Measurements from ENCODE around the gene GRID1. TPM values are rescaled to one million over a fixed set of nuclear protein-coding genes. Genes with fewer than 3 reads are reported as not detected.
A peak's percentile ranks its signal among the peaks of the same experiment; 100 is the strongest.

The GRID1 gene
- total and polyA plus RNA-seq, 4 donors: 1.1 to 3.8 TPM; not detected in 2

DNA sequence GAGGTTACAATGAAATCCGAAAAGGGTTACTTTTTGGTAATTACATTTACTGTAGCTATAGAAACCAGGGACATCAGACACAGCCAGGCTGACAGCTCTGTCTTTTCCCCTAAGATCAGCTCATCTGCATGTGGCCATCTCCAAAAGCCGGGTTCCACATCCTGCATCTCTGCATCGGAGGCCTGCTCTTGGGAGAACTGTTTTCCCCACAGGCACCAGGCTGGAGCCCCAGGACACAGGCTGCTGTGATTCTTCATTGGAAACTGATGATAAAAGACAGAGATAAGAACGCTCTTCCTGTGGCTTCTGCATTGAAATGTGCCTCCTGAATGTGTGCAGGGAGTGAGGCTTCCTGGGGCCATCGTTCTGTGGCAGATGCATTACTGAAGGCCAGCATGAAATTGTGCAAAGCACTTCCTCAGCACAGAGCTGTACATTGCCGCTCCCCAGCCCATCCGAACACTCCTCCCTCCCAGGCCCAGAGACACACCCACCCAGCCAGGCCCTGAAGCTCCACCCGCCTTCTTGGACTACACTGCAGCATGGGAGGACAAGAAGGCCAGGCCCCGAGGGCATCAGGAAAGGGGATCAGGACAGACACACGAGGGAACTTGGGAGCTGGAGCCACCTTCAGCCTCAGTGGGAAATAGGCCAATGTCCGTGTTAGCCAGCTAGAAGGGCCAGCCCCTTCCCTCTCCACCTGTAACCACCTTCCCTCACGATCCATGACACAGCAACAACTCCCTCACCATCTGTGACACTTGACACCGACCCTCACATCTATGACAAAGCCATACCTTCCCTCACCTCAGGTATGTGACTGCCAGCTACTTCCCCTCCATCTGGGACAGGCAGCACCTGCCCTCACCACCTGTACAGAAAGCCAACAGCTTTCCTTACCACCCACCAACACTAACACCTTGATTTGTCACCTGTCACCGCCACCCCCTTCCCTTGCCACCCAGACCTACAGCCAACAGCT is 113.2 kb downstream of the GRID1 start:
- ATAC-seq (ENCODE audit: low FRiP score) (no peak), DNase-seq (peak in 1 of 2 donors; percentile 64)
- no peaks in the 10 kb centered on the region for H3K4me1 ChIP-seq (ENCODE audit: control insufficient read depth in 1 of 2, insufficient read depth in 2 of 2, low read length in 2 of 2)
- H3K36me3 ChIP-seq (ENCODE audit: control insufficient read depth in 1 of 2, insufficient read depth in 2 of 2, low read length in 1 of 2): no peaks in the 10 kb centered on the region
- no peaks in the 10 kb centered on the region for H3K9me3 ChIP-seq (ENCODE audit: control insufficient read depth, low read length)
- no peaks in the 10 kb centered on the region for H3K27me3 ChIP-seq (ENCODE audit: control insufficient read depth in 1 of 2, insufficient read depth in 2 of 2, low read length in 1 of 2)
- H3K4me3 ChIP-seq (ENCODE audit: low read length in 2 of 2): no peak overlapping the region
- WGBS, 2 donors: 78 to 85% methylated on average over 14 of the region's 14 CpGs
- no peak overlapping the region for H3K27ac ChIP-seq (ENCODE audit: low read depth in 1 of 2, low read length in 2 of 2)
- intact Hi-C loops (cut with DNase I): no loop called here

DNA sequence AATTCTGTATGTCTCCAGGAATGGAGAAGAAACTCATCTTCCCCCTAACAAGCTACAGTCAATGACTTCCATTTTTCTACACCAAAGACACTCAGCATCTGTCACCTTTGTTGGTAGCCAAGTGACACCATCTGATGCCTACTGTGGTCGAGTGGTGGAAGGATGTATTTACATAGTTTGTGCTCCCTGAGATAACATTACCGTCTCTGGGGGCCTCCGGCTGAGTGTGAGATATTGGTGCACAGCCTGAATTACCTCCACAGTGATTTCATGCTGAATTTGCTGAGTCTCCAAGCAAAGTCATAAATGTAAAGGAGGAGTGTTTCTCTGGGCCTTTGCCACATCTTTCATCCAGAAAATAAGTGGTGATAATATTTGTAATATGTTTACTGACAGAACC is 114.0 kb downstream of the GRID1 start:
- WGBS, 2 donors: 63 to 64% methylated on average over 3 of the region's 3 CpGs
- ATAC-seq (ENCODE audit: low FRiP score): no peak
- Histone ChIP-seq H3K9me3 (ENCODE audit: control insufficient read depth, low read length) (no peaks in the 10 kb centered on the region), H3K36me3 (ENCODE audit: control insufficient read depth in 1 of 2, insufficient read depth in 2 of 2, low read length in 1 of 2) (no peaks in the 10 kb centered on the region), H3K27ac (ENCODE audit: low read depth in 1 of 2, low read length in 2 of 2) (no peak overlapping the region), H3K4me1 (ENCODE audit: control insufficient read depth in 1 of 2, insufficient read depth in 2 of 2, low read length in 2 of 2) (no peaks in the 10 kb centered on the region), H3K27me3 (ENCODE audit: control insufficient read depth in 1 of 2, insufficient read depth in 2 of 2, low read length in 1 of 2) (no peaks in the 10 kb centered on the region), H3K4me3 (ENCODE audit: low read length in 2 of 2) (no peak overlapping the region)
- intact Hi-C loops (cut with DNase I): no loop called here
- no peak for DNase-seq

DNA sequence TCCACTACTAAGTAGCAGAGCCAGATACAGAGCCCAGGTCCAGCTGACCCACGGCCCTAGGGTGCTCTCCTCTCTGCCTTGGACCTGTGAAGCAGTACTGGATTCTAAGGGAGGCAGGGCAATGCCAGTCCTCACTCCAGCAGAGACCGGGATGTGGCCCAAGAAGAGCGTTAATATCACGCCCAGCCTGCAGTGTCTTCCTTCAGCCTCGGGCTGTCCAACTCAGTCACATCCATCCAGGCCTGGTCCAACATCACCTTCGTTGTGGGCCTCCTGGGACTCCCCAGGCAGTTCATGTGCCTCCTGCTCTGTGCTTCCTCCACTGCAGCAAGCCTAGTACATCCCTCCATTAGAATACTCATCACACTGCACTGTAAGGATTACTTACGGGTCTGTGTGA is 114.5 kb downstream of the GRID1 start:
- Histone ChIP-seq H3K27me3 (ENCODE audit: control insufficient read depth in 1 of 2, insufficient read depth in 2 of 2, low read length in 1 of 2) (no peaks in the 10 kb centered on the region), H3K27ac (ENCODE audit: low read depth in 1 of 2, low read length in 2 of 2) (no peak overlapping the region), H3K9me3 (ENCODE audit: control insufficient read depth, low read length) (no peaks in the 10 kb centered on the region), H3K4me1 (ENCODE audit: control insufficient read depth in 1 of 2, insufficient read depth in 2 of 2, low read length in 2 of 2) (no peaks in the 10 kb centered on the region), H3K36me3 (ENCODE audit: control insufficient read depth in 1 of 2, insufficient read depth in 2 of 2, low read length in 1 of 2) (no peaks in the 10 kb centered on the region), H3K4me3 (ENCODE audit: low read length in 2 of 2) (no peak overlapping the region)
- WGBS, 2 donors: 76 to 77% methylated on average over 7 of the region's 7 CpGs
- intact Hi-C loops (cut with DNase I): no loop called here
- DNase-seq: no peak
- no peak for ATAC-seq (ENCODE audit: low FRiP score)

DNA sequence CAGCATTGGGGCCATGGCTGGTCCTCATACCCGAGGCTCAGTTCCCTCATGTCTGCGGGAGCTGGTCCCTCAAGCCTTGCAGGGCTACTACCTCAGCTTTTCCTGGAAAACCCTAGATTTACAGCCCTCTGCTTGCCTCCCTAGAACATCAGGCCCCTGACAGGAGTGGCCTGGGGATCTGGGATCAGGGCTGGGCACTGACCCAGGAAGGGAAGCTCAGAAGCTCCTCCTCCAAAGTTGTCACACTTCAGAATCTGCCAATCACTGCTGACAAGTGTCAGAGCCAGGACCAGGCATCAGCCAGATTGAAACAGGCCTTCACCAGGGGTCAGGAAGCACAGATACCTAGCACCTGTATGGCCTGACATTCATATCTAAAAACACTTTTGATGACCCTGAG is 115.2 kb downstream of the GRID1 start:
- ATAC-seq (ENCODE audit: low FRiP score) (no peak), DNase-seq (no peak)
- no peak overlapping the region for H3K27ac ChIP-seq (ENCODE audit: low read depth in 1 of 2, low read length in 2 of 2)

DNA sequence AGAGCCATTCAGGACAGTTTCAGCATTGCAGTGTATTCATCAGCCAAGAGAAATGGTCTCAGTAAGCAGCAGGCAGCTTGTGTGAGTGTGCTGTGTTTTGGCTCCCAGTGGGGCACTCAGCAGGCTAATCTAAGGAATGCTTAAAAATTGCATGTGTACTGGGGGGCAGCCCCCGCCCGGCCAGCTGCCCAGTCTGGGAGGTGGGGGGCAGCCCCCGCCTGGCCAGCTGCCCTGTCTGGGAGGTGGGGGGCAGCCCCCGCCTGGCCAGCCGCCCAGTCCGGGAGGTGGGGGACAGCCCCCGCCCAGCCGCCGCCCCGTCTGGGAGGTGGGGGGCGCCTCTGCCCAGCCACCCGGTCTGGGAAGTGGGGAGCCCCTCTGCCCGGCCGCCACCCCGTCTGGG is 116.2 kb downstream of the GRID1 start:
- DNase-seq (peak in 1 of 2 donors; percentile 63), ATAC-seq (ENCODE audit: low FRiP score) (no peak)
- Histone ChIP-seq H3K27ac (ENCODE audit: low read depth in 1 of 2, low read length in 2 of 2) (no peak overlapping the region), H3K4me3 (ENCODE audit: low read length in 2 of 2) (no peak overlapping the region), H3K36me3 (ENCODE audit: control insufficient read depth in 1 of 2, insufficient read depth in 2 of 2, low read length in 1 of 2) (no peaks in the 10 kb centered on the region), H3K27me3 (ENCODE audit: control insufficient read depth in 1 of 2, insufficient read depth in 2 of 2, low read length in 1 of 2) (no peaks in the 10 kb centered on the region), H3K4me1 (ENCODE audit: control insufficient read depth in 1 of 2, insufficient read depth in 2 of 2, low read length in 2 of 2) (no peaks in the 10 kb centered on the region), H3K9me3 (ENCODE audit: control insufficient read depth, low read length) (no peaks in the 10 kb centered on the region)
- intact Hi-C loops (cut with DNase I): no loop called here
- 10 to 19% methylated on average over 15 of the region's 15 CpGs for WGBS, 2 donors

More for the DNA sequence above, 115.2 kb downstream of the GRID1 start:
- intact Hi-C loops (cut with DNase I): no loop called here
- WGBS, 2 donors: 77 to 80% methylated on average over 2 of the region's 2 CpGs
- H3K36me3 ChIP-seq (ENCODE audit: control insufficient read depth in 1 of 2, insufficient read depth in 2 of 2, low read length in 1 of 2): no peaks in the 10 kb centered on the region
- no peaks in the 10 kb centered on the region for H3K9me3 ChIP-seq (ENCODE audit: control insufficient read depth, low read length)
- no peak overlapping the region for H3K4me3 ChIP-seq (ENCODE audit: low read length in 2 of 2)
- H3K4me1 ChIP-seq (ENCODE audit: control insufficient read depth in 1 of 2, insufficient read depth in 2 of 2, low read length in 2 of 2): no peaks in the 10 kb centered on the region
- no peaks in the 10 kb centered on the region for H3K27me3 ChIP-seq (ENCODE audit: control insufficient read depth in 1 of 2, insufficient read depth in 2 of 2, low read length in 1 of 2)

DNA sequence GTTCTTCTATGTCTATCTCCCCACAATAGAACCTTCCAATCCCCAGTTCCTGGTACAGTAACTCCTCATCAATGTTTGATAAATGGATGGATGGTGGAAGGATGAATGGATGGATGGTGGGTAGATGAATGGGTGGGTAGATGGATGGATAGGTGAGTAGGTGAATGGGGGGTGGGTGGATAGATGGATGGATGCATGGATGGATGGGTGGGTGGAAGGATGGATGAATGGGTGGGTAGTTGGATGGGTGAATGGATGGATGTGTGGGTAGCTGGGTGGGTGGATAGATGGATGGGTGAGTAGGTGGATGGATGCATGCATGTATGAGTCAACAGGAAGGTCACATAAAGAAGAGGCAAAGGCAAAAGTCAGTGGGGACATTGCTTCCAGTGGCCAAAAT is 116.8 kb downstream of the GRID1 start:
- H3K9me3 ChIP-seq (ENCODE audit: control insufficient read depth, low read length): no peaks in the 10 kb centered on the region
- H3K36me3 ChIP-seq (ENCODE audit: control insufficient read depth in 1 of 2, insufficient read depth in 2 of 2, low read length in 1 of 2): no peaks in the 10 kb centered on the region
- H3K27ac ChIP-seq (ENCODE audit: low read depth in 1 of 2, low read length in 2 of 2): no peak overlapping the region
- DNase-seq: no peak
- H3K27me3 ChIP-seq (ENCODE audit: control insufficient read depth in 1 of 2, insufficient read depth in 2 of 2, low read length in 1 of 2): no peaks in the 10 kb centered on the region
- H3K4me1 ChIP-seq (ENCODE audit: control insufficient read depth in 1 of 2, insufficient read depth in 2 of 2, low read length in 2 of 2): no peaks in the 10 kb centered on the region
- intact Hi-C loops (cut with DNase I): no loop called here
- no peak overlapping the region for H3K4me3 ChIP-seq (ENCODE audit: low read length in 2 of 2)
- no peak for ATAC-seq (ENCODE audit: low FRiP score)

DNA sequence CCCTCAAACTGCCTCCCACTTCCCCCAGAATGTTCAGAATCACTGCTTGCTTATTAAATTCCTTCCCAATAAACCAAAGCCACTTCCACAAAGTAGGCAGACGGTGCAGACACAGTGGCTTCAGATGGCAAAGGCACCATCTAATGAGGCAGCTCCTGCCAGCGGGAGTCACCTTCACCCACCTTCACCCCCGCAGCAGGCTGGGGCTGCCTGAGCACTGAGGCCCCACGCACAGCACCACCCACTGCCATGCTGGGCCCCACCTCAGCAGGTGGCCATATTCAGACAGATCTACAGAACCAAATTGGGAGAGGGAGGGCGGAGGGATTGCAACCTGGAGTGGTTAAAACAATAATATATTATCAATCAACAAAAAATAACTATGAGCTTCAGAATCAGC is 118.5 kb downstream of the GRID1 start:
- 92 to 96% methylated on average over 5 of the region's 5 CpGs for WGBS, 2 donors
- no peak for ATAC-seq (ENCODE audit: low FRiP score)
- intact Hi-C loops (cut with DNase I): no loop called here
- Histone ChIP-seq H3K4me1 (ENCODE audit: control insufficient read depth in 1 of 2, insufficient read depth in 2 of 2, low read length in 2 of 2) (no peaks in the 10 kb centered on the region), H3K27me3 (ENCODE audit: control insufficient read depth in 1 of 2, insufficient read depth in 2 of 2, low read length in 1 of 2) (no peaks in the 10 kb centered on the region), H3K9me3 (ENCODE audit: control insufficient read depth, low read length) (no peaks in the 10 kb centered on the region), H3K27ac (ENCODE audit: low read depth in 1 of 2, low read length in 2 of 2) (no peak overlapping the region), H3K4me3 (ENCODE audit: low read length in 2 of 2) (no peak overlapping the region), H3K36me3 (ENCODE audit: control insufficient read depth in 1 of 2, insufficient read depth in 2 of 2, low read length in 1 of 2) (no peaks in the 10 kb centered on the region)
- DNase-seq: peak in 1 of 2 donors; percentile 21

DNA sequence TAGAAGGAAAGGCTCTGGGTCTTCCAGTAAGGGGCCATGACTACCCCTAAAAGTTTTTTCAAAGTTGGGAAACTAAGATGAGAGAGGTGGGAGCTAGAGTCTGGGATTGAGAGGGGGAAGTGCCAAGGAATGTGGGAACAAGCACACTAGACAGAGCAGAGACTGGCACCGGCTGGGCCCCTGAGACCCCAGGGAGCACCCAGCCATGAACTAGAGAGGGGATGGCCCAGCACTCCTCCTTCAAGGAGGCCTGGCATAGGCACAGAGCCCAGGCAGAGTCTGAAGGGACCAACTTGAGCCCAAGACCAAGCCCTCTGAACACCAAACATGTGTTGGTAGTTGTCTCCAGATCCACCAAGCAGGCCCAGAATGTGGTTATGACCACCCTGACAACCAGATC is 119.0 kb downstream of the GRID1 start:
- Histone ChIP-seq H3K4me1 (ENCODE audit: control insufficient read depth in 1 of 2, insufficient read depth in 2 of 2, low read length in 2 of 2) (no peaks in the 10 kb centered on the region), H3K4me3 (ENCODE audit: low read length in 2 of 2) (no peak overlapping the region), H3K9me3 (ENCODE audit: control insufficient read depth, low read length) (no peaks in the 10 kb centered on the region), H3K27me3 (ENCODE audit: control insufficient read depth in 1 of 2, insufficient read depth in 2 of 2, low read length in 1 of 2) (no peaks in the 10 kb centered on the region), H3K27ac (ENCODE audit: low read depth in 1 of 2, low read length in 2 of 2) (no peak overlapping the region), H3K36me3 (ENCODE audit: control insufficient read depth in 1 of 2, insufficient read depth in 2 of 2, low read length in 1 of 2) (no peaks in the 10 kb centered on the region)
- DNase-seq (peak; percentile 28 to 51), ATAC-seq (ENCODE audit: low FRiP score) (no peak)
- WGBS, 2 donors: 91 to 98% methylated on average over 1 of the region's 1 CpG
- intact Hi-C loops (cut with DNase I): no loop called here

DNA sequence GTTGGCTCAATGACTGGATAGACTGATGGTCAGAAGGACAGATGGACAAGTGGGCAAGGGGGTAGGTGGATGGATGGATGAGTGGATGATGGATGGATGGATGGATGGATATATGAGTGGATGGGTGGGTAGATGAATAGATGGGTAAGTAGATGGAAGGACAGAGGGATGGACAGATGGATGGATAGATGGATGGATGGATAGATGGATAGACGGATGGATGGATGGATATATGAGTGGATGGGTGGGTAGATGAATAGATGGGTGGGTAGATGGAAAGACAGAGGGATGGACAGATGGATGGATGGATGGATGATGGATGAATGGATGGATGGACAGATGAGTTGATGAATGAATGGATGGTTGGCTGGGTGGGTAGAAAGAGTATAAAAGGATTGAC is 119.5 kb downstream of the GRID1 start:
- WGBS, 2 donors: 80 to 92% methylated on average over 1 of the region's 1 CpG
- no peak for DNase-seq

More for the DNA sequence above, 119.5 kb downstream of the GRID1 start:
- intact Hi-C loops (cut with DNase I): no loop called here
- Histone ChIP-seq H3K36me3 (ENCODE audit: control insufficient read depth in 1 of 2, insufficient read depth in 2 of 2, low read length in 1 of 2) (no peaks in the 10 kb centered on the region), H3K27me3 (ENCODE audit: control insufficient read depth in 1 of 2, insufficient read depth in 2 of 2, low read length in 1 of 2) (no peaks in the 10 kb centered on the region), H3K27ac (ENCODE audit: low read depth in 1 of 2, low read length in 2 of 2) (no peak overlapping the region), H3K9me3 (ENCODE audit: control insufficient read depth, low read length) (no peaks in the 10 kb centered on the region), H3K4me1 (ENCODE audit: control insufficient read depth in 1 of 2, insufficient read depth in 2 of 2, low read length in 2 of 2) (no peaks in the 10 kb centered on the region), H3K4me3 (ENCODE audit: low read length in 2 of 2) (no peak overlapping the region)
- no peak for ATAC-seq (ENCODE audit: low FRiP score)
